ENCODE measurements around the gene TFCP2L1. TPM values are rescaled to one million over a fixed set of nuclear protein-coding genes. Genes with fewer than 3 reads are reported as not detected.

Gene TFCP2L1
- total RNA-seq, 1 donor: 0.54 TPM

GRCh38 chr2:121184248-121184862 lies 100.6 kb downstream of the TFCP2L1 start:
- DNase-seq (ENCODE audit: low read depth in 2 of 3, low spot score in 2 of 3): no peak

DNA sequence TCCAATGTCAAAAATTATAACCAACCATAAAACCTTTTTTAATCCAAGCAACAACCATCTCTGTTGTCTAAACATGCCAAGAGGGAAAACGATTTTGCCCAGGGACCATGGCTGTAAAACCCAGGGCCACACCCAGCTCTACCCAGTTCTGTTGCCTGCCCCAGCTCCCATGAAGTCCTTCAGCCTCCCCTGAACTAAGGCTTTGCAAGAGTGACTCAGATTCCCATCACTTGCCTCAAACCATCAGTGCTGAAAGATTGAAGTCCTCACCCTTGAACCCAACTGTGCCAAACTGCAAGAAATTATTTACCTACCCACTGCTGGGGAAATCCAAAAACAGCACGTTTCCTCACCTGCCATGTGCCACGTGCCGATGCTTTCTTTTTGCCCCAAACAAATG lies 102.5 kb downstream of the TFCP2L1 start:
- no peak for DNase-seq (ENCODE audit: low read depth in 2 of 3, low spot score in 2 of 3)

GRCh38 chr2:121179467-121179866 lies 105.5 kb downstream of the TFCP2L1 start:
- no peak for DNase-seq (ENCODE audit: low read depth in 2 of 3, low spot score in 2 of 3)

DNA sequence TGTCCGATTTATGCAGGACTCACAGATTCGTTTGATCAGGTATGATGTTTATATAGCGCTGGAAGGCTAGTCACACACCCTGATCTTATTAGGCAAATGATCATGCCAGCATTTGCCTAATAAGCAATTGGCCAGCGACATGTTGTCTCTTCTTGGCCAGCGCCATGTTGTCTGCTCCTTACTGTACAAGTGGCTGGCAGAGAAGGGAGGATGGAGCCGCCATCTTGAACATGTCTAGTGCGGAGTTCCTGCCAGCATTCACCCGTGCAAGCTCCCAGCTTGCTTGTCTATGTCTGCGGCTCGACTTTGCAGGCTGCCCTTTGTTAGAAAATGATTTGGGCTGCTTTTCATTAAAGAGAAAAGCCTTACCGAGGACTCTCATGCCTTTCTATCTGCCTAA lies 106.3 kb downstream of the TFCP2L1 start:
- no peak for DNase-seq (ENCODE audit: low read depth in 2 of 3, low spot score in 2 of 3)

DNA sequence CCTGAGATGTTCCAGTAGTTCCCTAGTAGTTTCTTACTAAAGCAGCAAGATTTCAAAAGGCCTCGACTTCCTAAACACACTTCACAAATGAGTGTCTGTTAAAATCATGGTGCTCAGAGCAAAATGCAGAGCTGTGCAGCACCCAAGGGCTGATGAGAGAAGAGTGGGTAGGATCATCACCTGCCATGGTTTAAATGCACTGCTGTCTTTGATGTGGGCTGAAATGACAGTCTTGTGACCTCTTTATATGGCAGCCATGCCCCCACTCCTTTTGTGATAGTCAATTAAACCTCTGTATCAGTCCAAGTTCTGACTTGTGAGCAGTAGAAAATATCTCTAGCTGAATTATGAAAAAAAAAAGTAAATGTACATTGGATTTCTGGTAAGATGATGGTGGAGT lies 107.1 kb downstream of the TFCP2L1 start:
- DNase-seq (ENCODE audit: low read depth in 2 of 3, low spot score in 2 of 3): no peak

DNA sequence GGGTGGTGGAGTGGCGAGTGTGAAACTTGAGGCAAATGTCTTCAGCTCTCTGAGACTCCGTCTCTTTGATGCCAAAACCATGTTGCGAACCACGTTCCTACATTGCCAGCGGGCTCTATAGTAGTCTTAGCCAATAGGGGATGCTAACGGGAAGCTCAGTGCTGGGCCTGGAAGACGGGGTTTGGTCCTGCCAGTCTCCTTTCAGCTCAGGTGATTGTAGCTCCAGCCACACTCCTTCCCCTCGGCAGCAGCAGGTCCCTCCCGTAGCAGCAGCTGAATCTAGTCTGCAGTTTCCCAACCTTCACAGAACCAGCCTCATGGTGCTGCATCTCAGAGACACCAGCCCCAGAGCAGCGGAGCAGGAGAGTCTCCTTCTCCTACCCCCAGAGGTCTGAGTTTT lies 109.7 kb downstream of the TFCP2L1 start:
- no peak for DNase-seq (ENCODE audit: low read depth in 2 of 3, low spot score in 2 of 3)

GRCh38 chr2:121173806-121174205 lies 111.2 kb downstream of the TFCP2L1 start:
- DNase-seq (ENCODE audit: low read depth in 2 of 3, low spot score in 2 of 3): no peak

DNA sequence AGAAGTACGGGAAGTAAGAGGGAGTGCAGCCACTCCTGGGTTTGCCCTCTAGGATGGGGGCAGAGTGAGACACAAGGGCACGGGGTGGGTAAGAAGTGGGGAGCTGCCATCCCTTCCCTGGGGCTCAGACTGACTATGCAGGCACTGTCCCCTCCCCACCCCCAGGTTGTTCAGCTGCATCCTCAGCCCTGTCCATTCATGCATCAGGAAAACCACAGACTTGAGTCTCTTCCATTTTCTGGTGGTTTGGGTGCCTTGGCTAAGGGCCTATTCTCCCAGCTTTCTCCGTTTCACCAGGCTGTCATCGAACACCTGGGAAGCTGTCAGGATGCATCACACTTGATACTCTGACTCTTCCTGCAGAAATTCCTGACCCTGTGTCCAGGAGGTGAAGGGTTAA lies 111.9 kb downstream of the TFCP2L1 start:
- no peak for DNase-seq (ENCODE audit: low read depth in 2 of 3, low spot score in 2 of 3)

- no peak for DNase-seq (ENCODE audit: low read depth in 2 of 3, low spot score in 2 of 3)
Measured at GRCh38 chr2:121172456-121172855, 112.5 kb downstream of the TFCP2L1 start.

DNA sequence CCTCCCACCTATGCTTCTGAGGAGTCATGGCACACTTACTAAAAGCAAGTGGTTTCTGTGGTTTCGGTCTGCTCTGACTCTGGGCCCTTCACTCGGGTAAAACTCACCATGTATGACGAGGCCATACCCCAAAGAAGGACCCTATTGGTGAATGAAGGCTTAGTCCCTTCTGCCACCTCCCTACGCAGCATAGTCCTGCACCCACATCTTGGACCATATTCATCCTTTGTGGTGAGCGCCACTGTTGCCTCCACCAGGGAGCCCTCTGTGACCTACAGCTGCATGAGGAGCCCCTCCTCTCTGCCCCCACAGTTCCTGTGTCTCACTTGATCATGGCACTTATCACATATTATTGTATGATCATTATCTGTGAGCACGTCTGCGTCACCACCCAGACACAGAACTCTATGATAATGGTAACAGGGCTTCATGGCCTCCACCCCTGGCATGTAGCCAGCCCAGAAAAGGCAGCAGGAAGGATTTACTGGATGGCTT lies 113.3 kb downstream of the TFCP2L1 start:
- DNase-seq (ENCODE audit: low read depth in 2 of 3, low spot score in 2 of 3): no peak

GRCh38 chr2:121170577-121170976 lies 114.4 kb downstream of the TFCP2L1 start:
- DNase-seq (ENCODE audit: low read depth in 2 of 3, low spot score in 2 of 3): no peak

- DNase-seq (ENCODE audit: low read depth in 2 of 3, low spot score in 2 of 3): no peak
Measured at GRCh38 chr2:121167411-121167810, 117.6 kb downstream of the TFCP2L1 start.

Other genes starting within 250 kb of the TFCP2L1 start
- under 0.01 TPM for gene RNU4ATAC, start 245.7 kb upstream of the TFCP2L1 start, total RNA-seq